Stimulated activated CD4-positive, alpha-beta T cell treated with anti-CD3 and anti-CD28 coated beads, Interleukin-2, amount 100 ng/mL, for 24 hours (primary cell): ENCODE measurements around the gene VOPP1.
"Not testable (repeated sequence)": the region's sequence is repeated elsewhere in the genome, so short reads cannot be mapped to it uniquely, and the experiment has no call there.

Experiments
- DNase-seq, 2 donors: peaks; one replicate each; pipeline ENCODE4 v3.0.0-alpha.2; 2020

The VOPP1 gene

DNA sequence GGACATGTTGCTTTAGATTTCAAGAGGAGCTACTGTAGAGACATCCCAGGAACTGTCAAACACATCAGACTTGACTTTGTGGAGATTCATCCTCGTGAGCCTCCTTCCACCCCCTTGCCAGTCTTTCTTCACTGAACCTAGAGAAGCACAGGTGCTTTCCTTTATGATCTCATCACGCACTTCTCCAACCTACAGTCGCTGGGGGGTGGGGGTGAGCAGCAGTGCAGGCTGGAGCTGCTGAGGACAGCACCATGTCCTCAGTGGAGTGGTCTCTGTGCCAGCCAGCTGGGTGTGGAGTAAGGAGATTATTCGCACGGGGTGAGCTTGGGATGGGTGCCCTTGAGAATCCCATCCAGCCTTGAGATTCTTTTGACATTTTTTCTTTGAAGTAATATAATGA, 88.1 kb downstream of the VOPP1 start:
- DNase-seq, result peak in 1 of 2 donors; percentile 20

DNA sequence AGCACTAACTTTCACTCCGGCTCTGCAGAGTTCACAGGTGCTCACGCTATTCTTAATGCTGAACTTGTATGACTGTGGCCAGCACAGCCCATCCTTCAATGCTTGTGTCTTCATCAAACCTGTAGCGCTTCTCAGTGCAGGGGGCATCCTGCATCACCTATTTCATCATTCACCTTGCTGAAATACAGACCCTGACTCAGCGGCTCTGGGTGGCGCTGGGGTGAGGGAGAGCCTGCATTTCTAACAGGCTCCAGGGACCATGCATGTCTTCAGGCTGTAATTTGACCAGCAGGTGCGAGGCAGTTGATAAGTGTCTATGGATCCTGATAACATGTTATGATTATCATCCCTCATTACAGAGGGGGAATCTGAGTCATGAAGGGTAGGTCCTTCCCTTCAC, 89.3 kb downstream of the VOPP1 start:
- no peak for DNase-seq

DNA sequence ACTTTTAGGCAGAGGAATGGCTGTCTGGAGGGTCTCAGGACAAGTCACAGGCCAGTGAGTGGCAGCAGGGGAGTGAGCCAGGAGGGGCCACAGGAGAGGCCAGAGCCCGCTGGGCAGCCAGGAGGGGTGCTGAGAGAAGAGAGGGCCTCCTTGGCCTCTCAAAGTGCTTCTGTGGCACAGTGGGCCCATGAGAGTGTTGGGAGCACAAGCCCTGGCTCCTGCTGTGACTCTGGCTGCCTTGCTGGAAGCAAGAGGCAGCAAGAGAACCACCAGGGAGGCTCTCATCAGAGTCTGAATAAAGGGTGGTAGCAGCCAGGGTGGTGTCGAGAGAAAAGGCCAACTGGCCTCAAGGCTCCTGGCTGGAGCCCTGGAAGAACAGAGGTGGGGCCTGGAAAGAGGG, 91.1 kb downstream of the VOPP1 start:
- no peak for DNase-seq

DNA sequence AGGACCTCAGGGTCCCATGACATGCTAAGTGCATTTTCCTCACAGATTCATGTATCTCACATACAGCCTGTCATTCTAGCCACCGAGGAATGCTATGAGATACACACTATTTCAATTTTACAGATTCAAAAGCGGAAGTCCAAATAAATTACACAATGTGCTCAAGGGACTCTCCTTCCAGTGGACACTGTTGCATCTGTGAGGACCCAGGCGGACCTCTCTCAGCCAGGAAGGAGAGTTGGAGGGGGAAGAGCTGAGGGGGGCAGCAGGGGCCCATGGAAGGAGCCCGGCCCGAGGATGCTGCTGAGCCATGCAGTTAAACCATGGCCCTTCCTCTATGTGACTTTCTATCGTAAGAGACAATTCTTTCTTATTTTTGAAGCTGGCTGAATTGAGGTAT, 93.6 kb downstream of the VOPP1 start:
- no peak for DNase-seq

DNA sequence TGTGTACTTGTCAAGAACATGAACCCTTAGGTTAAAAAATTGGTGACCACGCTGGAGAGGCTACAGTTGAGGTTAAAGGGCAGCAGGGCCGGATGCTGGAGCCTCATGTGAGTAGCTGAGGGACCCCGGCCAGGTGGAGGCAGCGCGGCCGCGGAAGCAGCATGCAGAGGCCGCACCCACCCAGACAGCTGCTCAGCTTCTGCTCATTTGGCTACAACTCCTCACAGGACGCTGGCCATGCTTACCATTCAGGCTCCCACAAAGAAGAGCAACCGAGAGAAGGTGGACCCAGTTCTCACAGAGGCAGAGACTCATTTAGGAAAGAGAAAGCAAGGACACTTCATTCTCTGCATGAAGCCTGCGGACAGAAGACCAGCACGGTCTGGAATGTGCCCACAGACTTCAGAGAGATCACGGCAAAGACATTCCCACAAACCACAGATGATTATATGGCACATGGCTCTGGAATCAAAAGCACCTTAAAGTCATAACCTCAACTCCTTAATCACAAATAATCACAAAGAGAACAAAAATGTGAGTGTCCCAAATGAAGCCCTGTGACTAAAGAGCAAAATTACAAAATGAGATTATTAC, 94.4 kb downstream of the VOPP1 start:
- no peak for DNase-seq

DNA sequence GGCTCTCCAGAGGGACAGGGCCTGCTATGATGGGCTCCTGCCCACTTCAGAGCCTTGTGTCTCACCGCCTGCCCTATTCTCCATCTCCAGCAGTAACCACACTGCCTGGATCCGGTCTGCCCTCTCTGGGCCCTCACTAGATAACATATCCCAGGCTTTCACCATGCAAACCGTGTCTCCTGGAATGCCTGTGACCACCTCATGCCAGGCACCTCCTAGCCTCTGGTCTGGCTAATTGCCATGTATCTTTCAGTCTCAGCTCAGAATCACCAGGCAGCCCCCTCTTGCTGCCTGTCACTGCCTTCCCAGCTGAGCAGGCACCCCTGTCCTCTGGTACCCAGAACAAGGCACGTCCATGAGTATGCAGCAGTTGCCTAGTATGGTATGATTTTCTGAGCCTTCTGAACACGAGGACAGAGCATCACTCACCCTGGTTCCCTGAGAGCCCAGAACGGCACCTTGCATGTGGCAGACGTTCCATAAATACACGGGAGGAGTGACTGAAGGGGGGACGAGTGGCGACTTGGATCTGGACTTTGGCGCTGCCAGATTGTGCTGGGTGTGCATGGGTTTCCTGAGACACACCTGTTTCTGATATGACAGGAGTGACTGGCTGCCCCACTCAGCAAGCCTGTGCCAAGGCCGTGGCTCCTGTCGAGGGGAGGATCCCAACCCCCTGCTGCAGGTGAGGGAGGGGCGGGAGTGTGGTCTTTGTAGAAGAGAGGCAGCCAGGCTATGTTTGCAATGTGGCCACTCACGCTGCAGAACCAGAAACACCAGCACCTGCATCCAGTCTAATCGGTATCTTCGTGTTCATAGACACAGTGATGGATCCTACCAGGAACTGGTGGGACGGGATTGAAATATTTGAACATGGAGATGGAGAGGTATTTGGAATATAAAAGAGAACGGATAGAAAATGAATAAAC, 95.2 kb downstream of the VOPP1 start:
- DNase-seq, result no peak

DNA sequence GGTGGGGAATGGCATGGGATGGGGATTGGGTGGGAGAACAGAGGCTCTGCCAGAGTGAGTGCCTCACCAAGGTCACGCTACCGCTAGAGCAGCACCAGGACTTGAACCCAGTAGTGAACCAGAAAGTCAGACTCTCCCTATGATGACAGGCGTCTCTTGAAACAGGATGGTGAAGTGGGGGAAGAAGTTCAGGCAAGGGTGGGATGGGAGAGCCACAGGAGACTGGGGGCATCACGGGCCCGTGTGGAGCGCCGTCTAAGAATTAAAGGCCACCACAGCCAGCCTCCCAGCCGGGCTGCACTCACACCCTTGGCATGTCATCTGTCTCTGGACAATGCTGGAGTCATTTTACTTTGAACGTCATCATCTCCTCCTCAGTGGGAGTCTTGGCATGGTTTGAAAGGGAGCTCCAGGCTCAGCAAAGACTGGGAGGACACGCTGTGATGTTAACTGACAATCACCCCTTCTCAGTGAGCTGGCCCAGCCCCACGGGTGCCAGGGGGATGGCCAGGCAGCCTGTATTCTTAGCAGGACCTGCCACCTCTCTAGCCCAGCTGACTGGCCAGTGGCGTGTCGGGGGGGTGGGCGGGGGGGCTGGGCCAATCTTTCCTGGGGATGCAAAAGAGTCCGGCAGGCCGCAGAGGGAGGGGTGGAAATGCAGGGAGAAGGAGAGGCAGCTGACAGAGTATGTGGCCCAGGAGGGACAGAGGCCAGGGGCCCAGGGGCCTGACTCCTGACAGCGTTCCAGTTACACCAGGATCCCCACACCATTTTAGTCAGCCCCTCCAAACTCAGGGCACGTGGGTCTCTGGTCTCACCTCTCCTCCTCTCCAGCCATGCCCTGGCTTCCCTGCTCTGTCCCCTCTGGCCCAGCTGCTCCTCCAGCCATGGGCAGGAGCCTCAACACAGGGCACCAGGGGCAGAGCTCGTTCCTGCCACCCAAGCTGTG, 96.2 kb downstream of the VOPP1 start:
- DNase-seq, result no peak

DNA sequence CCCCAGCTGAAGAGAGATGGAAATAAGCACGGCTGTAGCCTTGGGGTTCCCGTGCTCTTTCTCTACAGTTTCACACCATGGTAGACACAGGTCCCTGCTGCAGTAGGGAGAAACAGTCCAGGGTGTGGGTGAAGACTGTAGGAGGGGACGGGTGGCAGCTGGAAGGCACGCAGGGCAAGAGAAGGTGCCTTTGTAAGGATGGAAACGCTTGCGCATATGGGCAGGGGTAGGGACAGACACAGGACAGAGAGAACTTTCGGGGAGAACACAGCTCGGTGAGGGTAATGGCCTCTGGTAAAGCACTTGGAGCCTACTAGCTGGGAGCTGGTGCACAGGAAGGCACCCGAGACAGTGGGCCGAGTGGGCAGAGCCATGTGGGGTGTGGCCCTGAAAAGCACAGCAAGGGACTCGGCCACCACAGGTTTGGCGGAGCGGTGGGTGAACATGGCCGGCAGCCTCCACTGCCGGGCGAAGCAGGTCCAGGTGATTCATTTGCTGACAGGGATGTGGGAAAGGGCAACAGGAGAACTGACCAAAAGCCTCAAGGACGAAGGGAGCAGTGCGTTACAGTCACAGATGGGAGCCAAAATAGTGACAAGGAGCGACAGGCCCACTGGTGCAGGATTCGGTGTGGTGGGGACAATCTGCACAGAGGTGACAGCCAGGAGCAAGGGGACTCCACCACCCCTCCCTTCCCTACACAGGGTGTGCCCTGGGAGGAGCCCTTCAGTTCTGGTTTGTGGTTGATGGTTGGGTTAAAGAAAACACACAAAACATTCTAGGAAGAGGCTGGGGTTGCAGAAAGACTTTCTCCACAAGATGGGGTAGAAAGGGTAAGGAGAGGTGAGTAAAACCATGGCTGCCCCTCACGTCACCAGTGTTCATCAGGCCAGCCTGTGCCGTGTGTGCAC, 97.1 kb downstream of the VOPP1 start:
- DNase-seq, result no peak

DNA sequence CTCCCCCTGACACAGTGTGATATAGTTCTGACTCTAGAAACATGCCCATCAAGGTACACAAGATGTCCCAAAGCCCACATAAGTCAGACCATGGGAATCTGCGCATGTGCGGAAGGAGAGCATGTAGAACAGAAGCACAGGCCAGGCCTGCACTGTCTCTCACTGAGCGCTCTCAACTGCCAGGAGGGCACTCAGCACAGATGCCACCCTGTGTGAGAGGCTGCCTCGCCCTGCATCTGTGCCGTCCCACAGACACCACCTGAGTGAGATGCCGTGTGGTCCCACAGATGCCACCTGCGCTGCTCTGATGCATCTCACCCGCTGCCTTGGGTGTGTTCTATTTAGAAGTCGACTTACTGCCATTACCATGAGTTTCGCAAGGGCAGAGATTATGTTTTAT, 98.4 kb downstream of the VOPP1 start:
- DNase-seq, result no peak

DNA sequence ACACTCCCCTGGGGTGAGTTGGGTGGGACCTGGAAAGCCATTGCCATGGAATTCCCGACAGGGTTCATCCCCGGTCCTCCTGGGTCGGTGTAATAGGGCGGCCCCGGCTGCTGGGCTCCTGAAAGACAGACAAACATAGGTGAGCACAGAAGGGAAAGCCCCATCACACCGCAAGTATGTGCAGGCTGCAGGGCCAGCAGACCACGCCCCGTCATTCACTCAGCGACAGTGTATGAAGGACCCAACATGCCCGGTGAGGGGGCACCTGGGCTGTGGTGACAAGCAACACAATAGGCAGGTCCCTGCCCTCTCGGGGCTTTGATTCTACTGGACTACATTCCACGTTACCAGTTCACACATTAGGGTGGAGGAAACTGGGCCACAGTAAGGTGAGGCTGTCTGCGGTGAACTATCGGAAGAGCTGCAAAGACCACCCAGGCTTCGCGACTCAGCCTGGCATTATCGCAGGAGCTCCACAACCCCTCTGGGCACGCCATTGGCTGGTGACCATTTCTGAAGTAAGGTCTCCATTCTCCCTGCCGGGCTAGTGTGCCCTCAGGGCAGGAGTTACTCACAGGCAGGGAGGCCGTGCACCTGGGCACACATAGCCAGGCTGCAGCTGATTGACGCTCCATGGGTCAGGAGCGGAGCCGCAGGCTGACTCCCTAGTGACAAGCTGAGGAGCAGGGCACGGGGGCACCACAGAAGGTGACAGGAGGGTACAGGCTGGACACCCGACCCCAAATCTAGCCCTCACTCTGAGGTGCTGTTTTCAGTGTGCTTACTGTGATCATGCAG, 99.2 kb downstream of the VOPP1 start:
- DNase-seq, result no peak

DNA sequence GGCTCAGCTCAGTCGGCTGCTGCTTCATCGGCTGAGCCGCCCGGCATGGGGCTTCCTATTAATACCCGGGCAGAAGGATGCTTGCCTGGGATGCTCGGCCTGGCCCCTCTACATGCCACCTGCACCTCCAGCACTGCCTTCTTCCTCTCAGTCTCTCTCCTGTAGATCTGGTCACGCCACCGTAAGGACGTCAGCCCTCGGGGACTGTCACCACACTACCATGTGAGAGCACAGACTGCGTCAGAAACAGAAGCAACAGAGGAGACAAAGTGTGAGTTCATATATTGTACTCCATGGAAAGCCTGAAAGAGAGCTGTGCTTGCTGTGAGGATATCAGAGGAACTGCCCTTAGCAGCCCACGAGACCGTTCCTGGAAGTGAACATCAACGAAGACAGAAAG, 99.9 kb downstream of the VOPP1 start:
- DNase-seq, result not testable (repeated sequence)

DNA sequence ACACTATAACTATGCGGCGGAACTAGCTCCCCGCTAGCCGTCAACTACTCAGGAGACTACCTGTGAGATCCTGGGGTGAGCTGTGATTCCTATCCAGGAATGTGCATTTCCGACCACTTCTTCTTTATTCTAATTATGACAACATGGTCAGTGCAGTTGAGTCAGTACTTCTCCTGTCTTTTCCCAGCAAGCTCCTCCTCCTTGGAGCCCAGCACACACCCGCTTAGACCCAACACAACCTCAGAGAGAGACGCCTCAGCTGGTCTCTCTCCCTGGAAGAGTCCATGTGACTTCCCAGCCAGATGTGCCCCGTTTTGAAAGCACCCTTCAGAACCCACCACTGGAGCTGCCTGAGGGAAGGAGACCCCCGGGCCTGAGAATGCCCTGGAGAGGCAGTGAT, 100.7 kb downstream of the VOPP1 start:
- not testable (repeated sequence) for DNase-seq

DNA sequence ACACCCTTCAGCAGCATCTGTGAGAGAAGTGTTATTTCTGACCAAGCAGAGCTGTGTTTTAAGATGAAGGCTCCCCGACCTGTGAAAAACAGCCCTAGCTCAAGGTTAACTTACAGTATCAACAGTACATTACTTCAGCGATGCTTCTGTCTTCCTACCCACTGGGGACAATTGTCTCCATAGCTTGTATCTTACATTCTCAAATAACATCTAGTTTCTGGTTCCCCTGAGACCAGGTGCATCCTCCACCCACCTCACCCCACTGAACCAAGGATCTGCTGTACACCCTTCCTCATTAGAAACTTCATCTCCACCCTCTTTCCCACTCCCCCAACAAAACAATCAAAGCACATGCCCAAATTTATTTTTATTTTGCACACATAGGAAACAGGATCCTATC, 102.0 kb downstream of the VOPP1 start:
- DNase-seq, result no peak

DNA sequence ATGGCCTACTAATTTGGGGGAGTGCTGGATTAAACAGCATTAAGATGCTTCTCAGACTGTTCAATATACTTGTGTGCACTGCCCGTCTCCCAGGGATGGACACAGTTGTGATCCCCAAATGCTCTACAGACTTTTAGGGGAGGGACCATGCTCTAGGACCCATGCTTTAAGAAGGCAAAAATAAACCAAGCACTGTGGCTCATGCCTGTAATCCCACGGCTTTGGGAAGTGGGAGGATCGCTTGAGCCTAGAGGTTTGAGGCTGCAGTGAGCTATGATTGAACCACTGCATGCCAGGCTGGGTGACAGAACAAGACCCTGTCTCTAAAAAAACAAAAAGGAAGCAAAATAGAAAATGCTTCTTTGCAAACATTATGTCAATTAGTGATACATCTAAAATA, 102.6 kb downstream of the VOPP1 start:
- DNase-seq, result no peak

DNA sequence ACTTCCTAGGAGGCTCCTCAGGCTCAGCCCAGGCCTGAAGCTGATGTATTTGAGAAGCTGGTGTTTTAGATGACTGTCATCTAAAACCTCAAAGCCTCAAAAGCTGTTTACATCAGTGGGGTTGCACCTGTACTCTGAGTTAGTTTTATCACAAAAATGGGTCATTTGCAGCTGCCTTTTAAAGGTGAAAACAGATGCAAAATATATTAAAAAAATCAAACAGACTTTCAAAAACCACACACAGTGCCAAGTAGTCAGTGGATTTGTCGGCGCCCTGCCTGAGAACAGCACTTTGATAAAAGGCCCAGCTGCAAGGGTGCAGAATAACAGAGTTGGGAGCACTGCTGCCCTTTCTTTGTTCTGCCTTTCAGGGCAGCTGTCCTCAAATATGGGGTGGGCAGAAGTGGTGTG, 103.0 kb downstream of the VOPP1 start:
- DNase-seq, result no peak

DNA sequence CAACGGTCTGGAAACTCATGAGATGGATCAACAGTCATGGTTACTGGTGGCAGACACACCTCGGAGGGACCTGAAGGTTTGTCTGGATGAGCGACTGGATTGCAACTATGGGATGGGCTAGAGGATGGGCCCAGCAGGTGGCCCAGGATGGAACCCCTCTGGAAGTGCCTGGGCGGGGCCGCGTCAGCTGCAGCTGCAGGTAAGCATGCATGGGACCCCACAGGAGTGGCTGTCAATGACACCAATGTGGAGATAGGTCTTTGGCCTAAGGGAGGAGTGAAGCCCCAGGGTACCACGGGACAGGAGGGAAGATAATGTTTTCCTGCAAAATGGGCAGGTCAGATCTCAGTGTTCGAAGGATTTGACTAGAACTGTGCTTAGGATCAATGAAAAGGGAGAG, 103.8 kb downstream of the VOPP1 start:
- DNase-seq, result no peak

DNA sequence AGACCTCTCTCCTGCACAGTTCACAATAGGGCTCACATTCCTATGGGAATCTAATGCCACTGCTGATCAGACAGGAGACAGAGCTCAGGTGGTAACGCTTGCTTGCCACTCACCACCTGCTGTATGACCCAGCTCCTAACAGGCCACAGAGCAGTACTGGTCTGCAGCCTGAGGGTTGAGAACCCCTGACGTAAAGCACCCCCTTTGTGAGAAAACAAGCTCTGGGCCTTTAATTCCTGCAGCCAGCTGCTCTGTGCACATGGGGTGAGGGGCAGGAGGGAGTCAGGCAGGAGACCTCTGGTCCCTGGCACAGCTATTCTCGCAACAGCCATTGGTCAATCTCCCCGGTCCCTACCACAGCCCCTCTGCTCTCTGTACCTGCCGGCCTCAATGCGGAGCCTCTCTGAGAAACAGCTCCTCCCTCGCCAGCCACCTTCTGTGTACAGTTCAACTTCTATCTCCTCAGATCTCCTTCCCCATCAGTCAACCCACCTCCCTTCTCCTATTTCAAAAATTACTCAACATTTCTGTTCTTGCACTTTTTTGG, 105.2 kb downstream of the VOPP1 start:
- DNase-seq, result no peak

DNA sequence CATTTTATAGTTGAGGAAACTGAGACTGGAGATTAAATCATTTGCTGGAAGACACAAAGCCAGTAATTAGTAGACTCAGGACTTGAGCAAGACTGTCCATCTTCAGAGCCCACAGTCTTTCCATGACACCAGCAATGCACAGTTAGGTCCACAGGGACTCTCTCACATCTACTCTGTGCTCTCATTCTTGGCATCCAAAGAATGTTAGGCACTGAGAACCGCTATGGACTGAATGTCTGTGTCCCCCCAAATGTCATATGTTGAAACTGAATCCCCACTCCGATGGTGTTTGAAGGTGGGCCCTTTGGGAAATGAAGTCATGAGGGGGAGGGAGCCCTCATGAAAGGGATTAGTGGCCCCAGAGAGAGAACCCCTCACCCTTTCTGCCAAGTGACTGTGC, 106.6 kb downstream of the VOPP1 start:
- no peak for DNase-seq

DNA sequence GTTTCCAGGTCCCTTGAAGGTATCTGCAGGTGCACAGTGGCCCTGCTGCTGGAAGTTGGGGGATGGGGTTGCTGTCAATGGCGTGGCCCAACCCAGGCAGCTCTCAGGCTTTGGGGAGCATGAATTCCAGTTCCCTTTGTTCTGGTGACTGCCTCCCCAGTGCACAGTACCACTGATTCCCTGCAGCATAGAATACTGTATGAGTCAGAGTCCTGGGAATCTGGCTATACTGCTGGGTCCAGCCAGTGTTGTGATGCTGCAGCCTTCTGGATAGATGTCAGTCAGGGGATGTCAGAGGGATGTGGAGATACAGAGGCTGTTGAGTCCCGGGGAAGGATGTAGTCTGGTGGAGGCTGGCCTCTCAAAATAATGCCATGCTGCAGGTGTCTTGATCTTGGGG, 107.9 kb downstream of the VOPP1 start:
- DNase-seq, result no peak

DNA sequence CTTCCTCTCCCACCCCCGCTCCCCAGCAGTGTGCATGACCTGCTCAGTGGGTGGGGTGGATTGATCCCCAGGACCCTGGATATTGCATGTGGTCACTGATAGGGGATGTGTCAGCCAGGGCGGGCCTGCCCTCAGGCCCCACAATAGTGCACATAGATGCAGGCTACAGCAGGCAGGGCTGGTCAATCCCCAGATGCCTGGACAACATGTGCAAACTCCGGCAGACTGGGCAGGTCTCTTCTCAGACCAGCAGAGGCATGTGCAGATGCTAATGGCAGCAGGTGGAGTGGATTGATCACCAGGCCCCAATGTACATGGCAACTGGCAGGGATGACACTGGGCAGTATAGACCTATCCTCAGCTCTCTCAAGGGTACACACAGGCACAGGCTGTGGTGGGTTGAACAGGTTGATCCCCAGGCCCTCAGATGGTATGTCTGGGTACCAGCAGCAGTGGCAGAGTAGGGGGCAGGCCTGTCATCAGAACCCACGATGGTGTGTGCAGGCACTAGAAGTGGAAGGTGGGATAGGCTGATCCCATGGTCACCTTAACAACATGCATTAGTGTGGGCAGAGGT, 108.5 kb downstream of the VOPP1 start:
- no peak for DNase-seq

DNA sequence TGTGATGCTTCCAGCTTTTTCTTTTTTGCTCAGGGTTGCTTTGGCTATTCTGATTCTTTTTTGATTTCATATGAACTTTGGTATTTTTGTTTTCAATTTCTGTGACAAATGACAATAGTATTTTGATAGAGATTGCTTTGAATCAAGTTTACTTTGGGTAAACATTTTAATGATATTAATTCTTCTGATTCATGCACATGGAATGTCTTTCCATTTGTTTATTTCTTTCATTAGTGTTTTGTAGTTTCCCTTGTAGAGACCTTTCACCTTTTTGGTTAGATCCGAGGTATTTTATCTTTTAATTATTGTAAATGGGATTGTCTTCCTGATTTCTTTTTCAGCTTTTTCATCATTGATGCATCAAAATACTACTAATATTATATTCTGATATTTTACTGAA, 114.0 kb downstream of the VOPP1 start:
- DNase-seq, result no peak
